Ramos (cell line): Measurements from ENCODE around the gene SETD6.

Source experiments
- in situ Hi-C: fragments of 300-500 bp; cut with MboI; formaldehyde crosslinking; loops from one replicate; pipeline ENCODE4 v1.14.3; 2022; ENCODE audit warnings: low sequenced_read_pairs; ENCODE audit not compliant: unreplicated experiment

The SETD6 gene

DNA sequence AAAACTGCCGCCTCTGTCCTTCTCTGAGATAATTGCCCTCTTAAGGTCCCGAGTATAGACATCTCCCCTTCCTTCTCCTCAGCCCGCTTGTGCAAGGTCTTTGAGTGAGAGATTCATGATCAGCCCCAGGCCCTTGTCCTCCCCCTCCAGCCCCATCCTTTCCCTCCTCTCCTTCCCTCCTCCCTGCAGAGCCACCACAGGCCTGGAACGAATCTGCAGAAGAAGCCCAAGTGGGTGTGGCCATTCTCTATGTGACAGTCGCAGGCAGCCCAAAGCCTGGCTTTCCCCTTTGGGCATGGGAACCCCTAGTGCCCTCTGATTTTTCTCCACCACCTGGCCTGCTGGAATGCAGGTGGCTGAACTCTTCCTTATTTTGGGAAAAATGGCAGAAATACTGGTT is 22.6 kb upstream of the SETD6 start:
- in situ Hi-C loops = loop anchor here (5.0 kb wide), 1 partner anchor 160 kb away; no protein-coding TSS in a partner anchor

DNA sequence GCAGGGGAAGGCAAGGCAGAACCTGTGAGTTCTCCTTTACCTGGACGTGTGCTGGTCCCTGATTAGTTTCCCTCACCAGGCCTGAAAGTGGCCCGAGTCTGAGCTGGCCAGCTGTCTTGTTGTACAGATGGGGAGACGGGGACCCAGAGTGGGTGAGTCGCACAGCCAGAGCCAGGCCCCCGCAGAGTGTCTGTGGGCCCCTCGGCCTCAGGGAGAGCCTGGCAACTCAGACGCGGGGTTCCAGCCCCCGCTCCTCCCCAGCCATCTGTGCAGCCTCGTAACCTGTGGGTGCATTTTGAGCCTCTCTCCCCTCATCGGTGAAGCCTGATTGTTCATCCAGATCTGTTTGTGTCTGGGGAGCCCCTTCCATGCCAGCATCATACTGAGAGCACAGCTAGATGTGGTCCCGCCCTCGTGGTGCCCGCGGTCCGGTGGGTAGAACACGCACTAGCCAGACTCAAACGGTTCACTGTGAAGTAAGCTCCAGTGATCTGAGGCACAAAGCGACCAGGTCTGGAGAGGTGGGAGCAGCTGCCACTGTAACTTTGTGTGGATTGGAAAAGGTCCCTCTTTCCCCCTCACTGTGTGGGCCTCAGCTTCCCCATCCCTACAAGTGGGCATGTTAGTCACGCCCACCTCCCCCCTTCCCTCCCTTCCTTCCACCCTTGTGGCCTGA is 21.4 kb upstream of the SETD6 start:
- in situ Hi-C loops = loop anchor here (5.0 kb wide), 1 partner anchor 162 kb away; no protein-coding TSS in a partner anchor

DNA sequence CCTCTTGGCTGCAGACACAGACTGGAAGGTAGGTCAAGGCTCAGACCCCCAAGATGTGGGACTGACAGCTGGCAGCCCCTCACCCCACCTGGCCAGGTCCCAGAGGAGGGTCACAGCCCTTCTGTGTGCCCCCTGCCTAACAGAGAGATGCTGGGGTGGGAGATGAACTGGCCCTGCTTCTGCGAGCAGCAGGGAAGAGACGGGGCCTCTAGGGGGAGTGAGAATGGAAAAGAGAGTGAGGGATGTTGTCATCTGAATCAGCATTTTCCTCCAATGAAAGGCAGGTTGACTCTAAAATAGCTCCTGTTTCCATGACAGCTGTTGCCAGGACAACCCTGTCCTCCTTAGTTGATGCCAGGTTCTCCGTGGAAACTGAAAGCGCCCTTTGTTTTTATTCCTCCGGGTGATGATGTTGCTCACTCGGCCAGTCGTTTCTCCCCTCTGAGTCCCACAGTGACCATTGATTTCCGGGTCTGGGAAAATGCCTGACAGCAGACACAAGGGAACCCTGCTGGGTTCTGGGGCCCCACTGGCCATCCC is 20.3 kb upstream of the SETD6 start:
- in situ Hi-C loops = loop anchor here (5.0 kb wide), 1 partner anchor 163 kb away; no protein-coding TSS in a partner anchor

DNA sequence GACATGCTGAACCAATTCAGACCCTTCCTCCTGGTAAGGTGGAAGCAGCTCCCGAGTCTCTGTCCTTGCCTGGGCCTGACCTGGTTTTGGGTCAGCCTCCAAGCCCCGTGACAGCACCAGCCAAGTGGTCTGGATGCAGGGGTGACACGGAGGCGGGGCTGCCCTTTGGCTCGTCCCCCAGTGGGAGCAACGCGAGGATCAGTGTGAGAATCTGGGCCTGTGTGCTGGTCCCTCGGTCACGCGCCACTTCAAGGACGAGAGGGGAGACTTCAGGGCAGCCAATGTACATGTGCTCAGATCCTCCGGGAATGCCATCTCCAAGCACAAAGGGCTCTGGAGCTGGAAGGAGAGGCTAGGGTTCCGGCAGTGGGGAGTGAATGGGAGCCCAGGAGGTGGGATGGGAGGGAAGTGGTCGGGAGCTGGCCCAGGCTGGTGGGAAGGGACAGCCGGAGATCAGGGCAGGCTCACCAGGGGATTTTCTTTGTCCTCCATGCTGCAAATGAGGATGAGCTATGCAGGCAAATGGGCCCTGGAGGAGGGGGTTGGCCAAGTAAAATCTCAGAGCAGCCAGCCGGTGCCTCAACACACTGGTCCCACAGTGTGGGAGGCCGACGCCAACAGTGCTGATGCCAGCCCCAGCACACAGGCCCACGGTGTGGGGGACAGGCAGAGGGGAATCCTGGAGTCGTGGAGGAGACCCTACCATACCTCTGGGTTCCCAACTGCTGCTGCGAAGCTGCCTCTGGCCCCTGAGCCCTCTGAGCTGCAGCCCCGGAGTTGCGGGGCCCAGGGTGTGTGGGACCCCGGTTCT is 19.6 kb upstream of the SETD6 start:
- in situ Hi-C loops = no loop called here

DNA sequence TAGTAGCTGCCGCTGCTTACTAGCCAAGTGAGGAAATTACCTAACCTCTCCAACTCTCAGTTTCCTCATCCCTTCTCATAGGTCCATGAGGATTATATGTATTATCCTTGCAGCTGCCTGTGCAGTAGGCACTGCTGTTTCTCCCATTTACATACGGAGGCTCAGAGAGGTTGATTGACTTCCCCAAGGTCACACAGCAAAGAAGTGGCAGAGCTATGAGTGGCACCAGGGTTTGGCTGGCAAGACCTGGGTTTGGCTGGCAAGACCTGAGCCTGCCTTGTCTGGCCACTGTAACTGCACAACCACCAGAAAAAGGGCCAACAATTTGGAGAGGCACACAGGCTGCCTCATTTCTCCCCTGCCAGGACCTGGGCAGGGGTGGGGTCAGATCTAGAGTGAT is 17.8 kb upstream of the SETD6 start:
- in situ Hi-C loops = no loop called here

DNA sequence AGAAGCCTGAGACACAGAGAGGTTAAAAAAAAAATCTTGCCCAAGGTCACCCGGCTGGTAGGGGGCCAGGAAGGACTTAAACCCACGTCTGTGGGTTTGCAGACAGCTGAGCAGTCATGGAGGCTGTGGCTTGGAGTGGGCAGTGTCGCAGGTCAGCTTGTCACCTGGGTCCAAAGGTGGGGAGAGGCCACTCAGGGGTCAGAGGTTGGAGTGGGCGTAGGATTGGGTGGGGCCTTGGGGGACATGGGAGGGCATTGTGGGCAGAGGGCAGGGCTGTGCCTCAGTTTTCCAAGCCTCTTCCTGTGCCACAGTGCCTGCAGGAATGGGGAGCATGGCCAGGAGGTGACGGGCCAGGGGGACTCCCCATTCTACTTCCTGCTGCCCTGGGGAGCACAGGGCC is 17.4 kb upstream of the SETD6 start:
- in situ Hi-C loops = no loop called here

DNA sequence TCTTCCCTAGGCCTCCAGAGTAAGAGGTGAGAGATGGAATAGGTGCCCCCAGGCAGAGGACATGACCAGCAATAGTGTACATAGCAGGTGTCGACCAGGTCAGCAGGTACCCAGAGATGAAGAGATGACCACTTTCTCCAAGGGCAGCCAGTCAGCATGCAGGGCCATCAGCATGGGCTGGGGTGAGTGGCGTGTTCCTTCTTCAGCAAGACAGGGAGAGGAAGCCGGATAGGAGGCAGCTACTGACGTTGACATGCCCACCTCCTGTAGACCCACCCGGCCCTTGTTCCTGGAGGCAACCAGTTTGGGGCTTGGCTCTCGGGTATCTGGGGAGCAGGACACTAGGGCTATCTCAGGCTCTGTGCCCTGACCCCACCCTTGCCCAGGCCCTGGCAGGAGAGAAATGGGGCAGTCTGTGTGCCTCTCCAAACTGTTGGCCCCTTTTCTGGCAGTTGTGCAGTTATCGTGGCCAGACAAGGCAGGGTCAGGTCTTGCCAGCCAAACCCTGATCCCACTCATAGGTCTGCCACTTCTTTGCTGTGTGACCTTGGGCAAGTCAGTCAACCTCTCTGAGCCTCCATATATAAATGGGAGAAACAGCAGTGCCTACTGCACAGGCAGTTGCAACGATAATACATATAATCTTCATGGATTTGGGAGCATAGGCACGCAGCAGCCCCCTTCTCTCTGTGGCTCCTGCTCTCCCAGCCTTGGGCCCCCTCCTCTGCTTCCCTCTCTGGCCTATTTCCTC is 16.8 kb upstream of the SETD6 start:
- in situ Hi-C loops = no loop called here

DNA sequence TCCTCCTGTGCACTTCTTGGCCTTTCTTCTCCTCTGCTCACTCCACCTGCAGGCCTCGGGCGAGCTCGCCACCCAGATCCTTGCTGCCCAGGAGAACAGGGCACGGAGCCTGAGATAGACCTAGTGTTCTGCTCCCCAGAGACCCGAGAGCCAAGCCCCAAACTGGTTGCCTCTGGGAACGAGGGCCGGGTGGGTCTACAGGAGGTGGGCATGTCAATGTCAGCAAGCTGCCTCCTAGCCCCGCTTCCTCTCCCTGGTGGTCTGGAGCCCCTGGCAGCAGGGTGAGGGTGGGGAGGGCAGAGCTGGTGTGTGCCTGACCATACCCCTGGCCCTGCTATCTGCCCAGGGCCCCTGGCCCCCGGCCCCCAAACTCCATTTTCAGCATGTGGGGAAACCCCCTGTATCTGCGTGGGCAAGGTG is 16.2 kb upstream of the SETD6 start:
- in situ Hi-C loops = no loop called here

DNA sequence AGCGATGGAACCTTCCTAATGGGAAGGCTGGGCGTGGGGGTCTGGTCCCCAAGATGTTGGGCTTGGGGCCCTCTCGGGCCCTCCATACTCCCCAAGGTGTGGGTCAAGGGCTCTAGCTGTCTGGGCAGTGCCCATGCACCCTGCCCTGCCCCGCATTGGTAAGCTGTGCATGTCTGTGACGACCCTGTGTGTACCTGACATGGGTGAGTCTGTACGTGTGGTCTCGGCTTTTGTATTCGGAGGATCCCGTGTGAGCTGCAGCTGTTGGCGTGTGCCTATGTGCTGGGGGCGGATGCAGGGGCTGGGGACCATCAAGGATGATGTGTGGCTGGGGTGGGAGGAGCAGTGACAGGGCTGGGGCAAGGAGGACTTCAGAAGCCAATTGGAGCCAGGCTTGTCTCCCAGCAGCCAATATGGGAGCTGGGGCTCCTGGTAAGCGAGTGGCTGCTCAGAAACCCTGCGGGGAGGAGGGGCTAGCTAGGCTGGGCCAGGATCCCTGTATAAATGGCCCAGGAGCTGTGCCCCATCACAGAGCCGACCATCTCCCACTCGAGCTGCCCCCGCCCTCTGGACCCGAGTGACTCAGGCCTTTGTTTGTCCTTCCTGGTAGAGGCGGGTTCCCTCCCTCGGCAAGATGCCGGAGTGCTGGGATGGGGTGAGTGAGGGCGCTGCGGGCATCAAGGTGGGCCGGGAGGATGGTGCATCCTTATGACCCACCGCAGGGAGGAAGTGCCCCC is 15.5 kb upstream of the SETD6 start, which contains the start of gene NDRG4:
Gene NDRG4 (plus strand): TSS at position 529 of the 737 bp plus-strand sequence. CDS start 106 bp downstream, at position 635.
- in situ Hi-C loops = loop anchor here (10.0 kb wide), 1 partner anchor 255 kb away; no protein-coding TSS in a partner anchor

DNA sequence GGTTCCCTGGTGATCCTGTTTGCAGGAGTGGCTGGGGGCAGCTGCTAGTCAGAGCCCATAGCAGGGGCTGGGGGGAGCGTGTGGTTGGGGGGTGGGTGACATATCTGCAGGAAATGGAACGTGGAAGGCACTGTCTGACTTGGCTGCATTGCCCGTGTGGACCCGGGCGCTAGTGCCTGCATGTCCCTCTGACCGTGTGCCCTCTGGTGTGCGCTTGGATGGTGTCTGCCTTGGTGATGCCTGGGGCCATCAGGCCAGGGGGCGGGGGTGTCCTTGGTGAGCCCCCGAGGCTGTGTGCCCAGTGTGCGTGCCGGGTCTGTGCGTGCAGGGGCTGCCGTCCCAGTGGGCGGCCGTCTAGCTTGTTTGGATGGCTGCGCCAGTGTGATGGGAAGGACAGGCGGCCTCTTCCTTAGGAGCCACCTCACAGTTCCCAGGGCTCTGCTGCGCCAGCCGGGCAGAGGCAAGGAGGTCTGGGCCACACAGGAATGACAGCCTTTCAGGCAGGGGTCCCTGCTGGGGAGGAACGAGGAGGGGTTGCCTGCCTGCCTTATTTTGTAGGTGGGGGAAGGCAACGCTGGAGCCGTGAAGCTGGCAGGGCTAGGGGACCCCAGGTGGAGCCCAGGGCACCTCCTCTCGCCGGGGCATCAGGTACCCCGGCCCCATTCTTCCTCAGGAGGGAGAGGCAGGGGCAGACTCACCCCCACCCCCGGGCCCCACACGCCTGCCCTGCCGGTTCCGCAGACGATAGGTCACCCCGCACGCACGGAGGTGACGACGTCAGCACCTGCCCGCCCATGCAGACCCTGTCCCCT is 14.7 kb upstream of the SETD6 start:
- in situ Hi-C loops = loop anchor here (10.0 kb wide), 1 partner anchor 254 kb away; no protein-coding TSS in a partner anchor

DNA sequence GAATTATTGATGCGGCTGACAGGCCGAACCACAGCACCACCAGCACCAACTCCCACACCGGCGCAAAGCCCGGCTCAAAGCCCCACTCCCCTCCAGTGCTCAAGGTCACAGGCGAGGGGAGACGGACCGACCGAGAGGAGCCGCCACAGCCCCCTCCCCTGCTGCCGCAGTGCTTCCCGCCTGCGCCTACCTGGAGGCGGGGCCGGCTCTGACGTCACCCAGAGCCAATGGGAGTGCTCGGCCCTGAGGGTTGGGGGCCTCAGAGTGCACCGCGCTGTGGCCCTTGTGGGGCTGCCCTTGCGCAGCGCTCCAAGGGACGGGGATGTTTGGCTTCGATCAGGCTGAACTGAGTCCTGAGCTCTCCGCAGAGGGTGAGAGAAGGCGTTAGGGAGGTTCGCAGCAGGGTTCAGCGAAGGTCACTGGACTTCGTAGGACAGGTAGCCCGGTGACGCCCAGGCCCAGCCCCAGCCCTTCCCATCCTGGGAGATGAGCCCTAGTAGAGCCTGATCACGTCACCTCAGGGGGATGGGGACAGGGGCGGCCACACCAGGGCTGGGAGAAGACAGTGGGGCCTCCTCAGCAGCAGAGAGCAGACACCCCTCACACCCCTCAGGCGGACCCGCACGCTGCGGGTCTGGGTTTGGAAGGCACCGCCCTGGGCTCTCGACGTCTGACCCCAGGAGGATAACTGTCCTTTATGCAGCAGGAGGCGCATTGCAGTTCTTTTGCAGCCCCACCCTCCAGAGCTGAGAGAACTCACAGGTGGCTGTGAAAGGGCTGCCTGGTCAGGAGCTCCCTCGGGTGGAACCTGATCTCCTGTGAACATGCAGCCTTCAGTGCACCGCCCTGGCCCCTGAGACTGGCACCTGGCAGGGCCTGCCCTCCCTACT is 13.8 kb upstream of the SETD6 start:
- in situ Hi-C loops = loop anchor here (10.0 kb wide), 1 partner anchor 253 kb away; no protein-coding TSS in a partner anchor

DNA sequence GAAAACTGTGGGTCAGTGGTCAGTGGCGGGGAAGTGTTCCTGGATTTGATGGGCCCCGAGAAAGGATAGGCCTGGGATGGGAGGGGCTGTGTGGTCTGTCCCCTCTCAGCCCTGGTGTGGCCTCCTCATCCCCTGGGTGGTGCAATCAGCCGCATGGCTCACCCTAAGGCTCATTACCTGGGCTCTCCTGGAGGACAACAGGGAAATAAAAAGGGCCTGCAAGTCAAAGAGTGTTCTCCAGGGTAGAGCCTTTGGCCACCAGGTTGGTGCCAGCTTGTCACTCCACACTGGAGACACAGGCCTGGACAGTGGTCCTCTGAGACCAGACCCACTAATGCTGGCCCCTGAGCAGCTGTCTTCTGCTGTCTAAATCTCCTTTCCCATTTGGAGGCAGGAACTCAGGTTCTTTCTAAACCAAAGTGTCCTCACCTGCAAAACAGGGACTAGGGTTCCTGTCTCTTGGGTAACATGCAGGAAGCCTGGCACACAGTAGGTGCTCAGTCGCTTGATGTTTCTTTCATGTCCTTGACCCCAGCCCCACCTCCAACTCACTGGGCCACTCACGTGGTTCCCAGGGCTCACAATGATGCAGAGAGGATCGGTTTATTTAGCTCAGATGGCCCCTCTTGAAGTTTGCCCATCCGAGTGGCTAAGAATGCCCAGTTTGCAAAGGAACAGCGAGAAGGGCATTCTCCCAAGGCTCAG is 12.9 kb upstream of the SETD6 start:
- in situ Hi-C loops = loop anchor here (10.0 kb wide), 1 partner anchor 252 kb away; no protein-coding TSS in a partner anchor

DNA sequence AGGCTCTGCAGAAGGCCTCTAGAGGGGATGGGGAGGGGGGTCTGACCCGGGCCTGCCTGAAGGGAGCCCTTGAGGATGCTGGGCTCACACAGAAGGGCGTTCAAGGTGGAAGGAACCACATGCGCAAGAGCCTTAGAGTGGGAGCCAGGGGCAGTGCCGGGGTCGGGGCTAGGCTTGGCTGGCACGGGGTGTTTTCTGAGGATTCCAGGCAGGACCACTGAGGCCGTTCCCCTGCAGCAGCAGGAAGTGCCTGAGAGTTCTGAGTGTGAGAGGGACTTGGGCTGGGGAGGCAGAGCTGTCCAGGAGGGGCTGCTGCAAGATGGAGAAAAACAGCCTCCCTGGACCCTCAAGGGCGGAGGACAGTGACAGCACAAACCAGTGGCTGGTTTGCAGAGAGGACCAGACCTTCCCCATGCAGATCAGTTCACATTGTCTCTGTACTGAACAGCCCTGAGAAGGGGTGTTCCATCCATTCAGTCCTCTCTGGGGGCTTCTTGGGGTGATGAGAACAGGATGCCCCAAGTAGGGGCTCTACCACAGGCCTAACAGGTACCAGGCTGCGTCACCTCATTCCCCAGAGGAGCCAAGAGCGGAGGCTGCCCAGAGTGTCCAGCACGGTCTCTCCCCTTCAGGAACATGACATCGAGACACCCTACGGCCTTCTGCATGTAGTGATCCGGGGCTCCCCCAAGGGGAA is 12.0 kb upstream of the SETD6 start:
- in situ Hi-C loops = loop anchor here (10.0 kb wide), 1 partner anchor 251 kb away; no protein-coding TSS in a partner anchor

DNA sequence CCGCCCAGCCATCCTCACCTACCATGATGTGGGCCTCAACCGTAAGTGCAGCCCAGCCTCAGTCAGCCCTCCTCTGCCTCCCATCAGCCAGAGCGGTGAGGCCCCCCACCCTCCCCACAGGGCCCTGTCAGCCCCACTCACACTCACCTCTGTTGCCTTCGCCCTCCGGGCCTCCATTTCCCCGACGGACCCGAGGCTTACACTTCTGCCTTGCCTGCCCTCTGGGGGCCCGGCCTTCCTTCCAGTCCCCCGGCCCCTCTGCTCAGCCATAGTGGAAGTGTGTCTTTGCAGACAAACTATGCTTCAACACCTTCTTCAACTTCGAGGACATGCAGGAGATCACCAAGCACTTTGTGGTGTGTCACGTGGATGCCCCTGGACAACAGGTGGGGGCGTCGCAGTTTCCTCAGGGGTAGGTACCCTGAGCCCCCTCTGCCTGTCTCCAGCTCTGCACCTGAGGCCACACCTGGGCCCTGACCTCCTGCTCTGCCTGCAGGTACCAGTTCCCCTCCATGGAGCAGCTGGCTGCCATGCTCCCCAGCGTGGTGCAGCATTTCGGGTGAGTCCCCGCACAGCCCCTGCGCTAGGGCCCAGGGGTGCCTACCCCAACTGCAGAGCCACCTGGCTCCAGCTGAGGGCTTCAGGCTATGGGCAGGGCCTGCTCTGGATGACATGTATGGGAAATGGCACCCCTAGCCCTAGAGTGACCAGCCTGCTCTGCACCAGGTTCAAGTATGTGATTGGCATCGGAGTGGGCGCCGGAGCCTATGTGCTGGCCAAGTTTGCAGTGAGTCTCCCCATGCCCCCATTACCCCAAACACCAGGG is 11.2 kb upstream of the SETD6 start:
- in situ Hi-C loops = loop anchor here (10.0 kb wide), 1 partner anchor 251 kb away; no protein-coding TSS in a partner anchor
